ENCODE results near the gene MTARC2.

The MTARC2 gene

DNA sequence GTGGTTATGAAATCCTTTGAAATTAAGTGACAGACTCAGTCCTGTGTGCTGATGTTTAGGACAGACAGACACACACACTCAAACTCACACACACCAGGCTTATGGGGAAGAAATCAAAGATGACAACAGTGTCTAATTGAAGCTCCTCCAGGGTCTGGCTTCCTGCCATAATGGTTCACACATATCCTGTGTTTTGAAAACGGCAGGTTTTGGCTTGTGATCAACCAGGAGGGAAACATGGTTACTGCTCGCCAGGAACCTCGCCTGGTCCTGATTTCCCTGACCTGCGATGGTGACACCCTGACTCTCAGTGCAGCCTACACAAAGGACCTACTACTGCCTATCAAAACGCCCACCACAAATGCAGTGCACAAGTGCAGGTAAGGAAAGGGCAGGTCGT is 43.2 kb downstream of the MTARC2 start:
- Histone ChIP-seq H3F3A (ENCODE audit: insufficient read depth, low read length) (no peaks in the 10 kb centered on the region), H3K27ac (ENCODE audit: low read depth, low read length, poor library complexity, severe bottlenecking) (no peak overlapping the region), H3K9me3 (ENCODE audit: low read length) (no peaks in the 10 kb centered on the region), H3K4me1 (ENCODE audit: insufficient read depth, low read length, severe bottlenecking) (no peaks in the 10 kb centered on the region), H3K4me2 (ENCODE audit: low read length) (no peak overlapping the region), H3K36me3 (ENCODE audit: insufficient read depth, low read length) (no peaks in the 10 kb centered on the region), H3K4me3 (ENCODE audit: low read depth, low read length, poor library complexity, severe bottlenecking) (no peak overlapping the region), H3K9ac (ENCODE audit: low read length) (no peak overlapping the region), H4K20me1 (ENCODE audit: insufficient read depth, low read length) (no peaks in the 10 kb centered on the region), H3K27me3 (ENCODE audit: insufficient read depth, low read length) (no peaks in the 10 kb centered on the region; the same call in 1 of the 2 replicates), H3K79me2 (ENCODE audit: insufficient read depth, low read length) (no peaks in the 10 kb centered on the region), H2AFZ (ENCODE audit: low read length) (no peak overlapping the region), H3K9me2 (ENCODE audit: low read depth, low read length) (no peaks in the 10 kb centered on the region)
- TF ChIP-seq, protein P1, sequence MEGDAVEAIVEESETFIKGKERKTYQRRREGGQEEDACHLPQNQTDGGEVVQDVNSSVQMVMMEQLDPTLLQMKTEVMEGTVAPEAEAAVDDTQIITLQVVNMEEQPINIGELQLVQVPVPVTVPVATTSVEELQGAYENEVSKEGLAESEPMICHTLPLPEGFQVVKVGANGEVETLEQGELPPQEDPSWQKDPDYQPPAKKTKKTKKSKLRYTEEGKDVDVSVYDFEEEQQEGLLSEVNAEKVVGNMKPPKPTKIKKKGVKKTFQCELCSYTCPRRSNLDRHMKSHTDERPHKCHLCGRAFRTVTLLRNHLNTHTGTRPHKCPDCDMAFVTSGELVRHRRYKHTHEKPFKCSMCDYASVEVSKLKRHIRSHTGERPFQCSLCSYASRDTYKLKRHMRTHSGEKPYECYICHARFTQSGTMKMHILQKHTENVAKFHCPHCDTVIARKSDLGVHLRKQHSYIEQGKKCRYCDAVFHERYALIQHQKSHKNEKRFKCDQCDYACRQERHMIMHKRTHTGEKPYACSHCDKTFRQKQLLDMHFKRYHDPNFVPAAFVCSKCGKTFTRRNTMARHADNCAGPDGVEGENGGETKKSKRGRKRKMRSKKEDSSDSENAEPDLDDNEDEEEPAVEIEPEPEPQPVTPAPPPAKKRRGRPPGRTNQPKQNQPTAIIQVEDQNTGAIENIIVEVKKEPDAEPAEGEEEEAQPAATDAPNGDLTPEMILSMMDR (IDR thresholded peaks at IDR 0.05; ENCODE audit: low read length), result no peak
- no peak for TF ChIP-seq EZH2 (IDR thresholded peaks at IDR 0.05; ENCODE audit: borderline replicate concordance, low read length)

DNA sequence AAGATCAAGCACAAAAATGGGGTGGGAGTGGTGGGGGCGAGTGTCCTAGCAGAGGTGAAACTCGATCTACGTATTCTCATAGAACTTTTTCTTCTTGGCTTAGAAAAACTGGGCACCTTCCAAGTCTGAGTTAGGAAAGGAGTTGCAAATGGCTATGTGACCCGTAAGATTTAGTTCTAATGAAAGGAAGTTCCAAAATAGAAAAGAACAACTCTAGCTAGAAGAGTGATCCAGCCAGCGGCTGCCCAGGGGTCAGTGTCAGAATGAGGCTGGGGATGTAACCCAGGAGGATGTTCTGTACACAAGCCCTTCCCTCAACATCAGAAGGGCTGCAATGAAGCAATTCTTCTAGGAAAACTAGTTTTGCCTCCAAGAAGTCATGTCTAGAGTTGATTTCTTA is 43.8 kb downstream of the MTARC2 start:
- TF ChIP-seq EZH2 (IDR thresholded peaks at IDR 0.05; ENCODE audit: borderline replicate concordance, low read length), result no peak
- TF ChIP-seq, protein P1 (IDR thresholded peaks at IDR 0.05; ENCODE audit: low read length), result no peak
- H4K20me1 ChIP-seq (ENCODE audit: insufficient read depth, low read length), result no peaks in the 10 kb centered on the region
- H3K36me3 ChIP-seq (ENCODE audit: insufficient read depth, low read length), result no peaks in the 10 kb centered on the region
- no peaks in the 10 kb centered on the region for H3K9me3 ChIP-seq (ENCODE audit: low read length)
- H3K4me1 ChIP-seq (ENCODE audit: insufficient read depth, low read length, severe bottlenecking), result no peaks in the 10 kb centered on the region
- no peaks in the 10 kb centered on the region for H3F3A ChIP-seq (ENCODE audit: insufficient read depth, low read length)
- H2AFZ ChIP-seq (ENCODE audit: low read length), result no peak overlapping the region
- H3K27me3 ChIP-seq (ENCODE audit: insufficient read depth, low read length), result no peaks in the 10 kb centered on the region; the same call in 1 of the 2 replicates
- no peak overlapping the region for H3K9ac ChIP-seq (ENCODE audit: low read length)
- H3K27ac ChIP-seq (ENCODE audit: low read depth, low read length, poor library complexity, severe bottlenecking), result no peak overlapping the region
- no peak overlapping the region for H3K4me2 ChIP-seq (ENCODE audit: low read length)
- no peaks in the 10 kb centered on the region for H3K79me2 ChIP-seq (ENCODE audit: insufficient read depth, low read length)
- no peak overlapping the region for H3K4me3 ChIP-seq (ENCODE audit: low read depth, low read length, poor library complexity, severe bottlenecking)
- H3K9me2 ChIP-seq (ENCODE audit: low read depth, low read length), result no peaks in the 10 kb centered on the region

DNA sequence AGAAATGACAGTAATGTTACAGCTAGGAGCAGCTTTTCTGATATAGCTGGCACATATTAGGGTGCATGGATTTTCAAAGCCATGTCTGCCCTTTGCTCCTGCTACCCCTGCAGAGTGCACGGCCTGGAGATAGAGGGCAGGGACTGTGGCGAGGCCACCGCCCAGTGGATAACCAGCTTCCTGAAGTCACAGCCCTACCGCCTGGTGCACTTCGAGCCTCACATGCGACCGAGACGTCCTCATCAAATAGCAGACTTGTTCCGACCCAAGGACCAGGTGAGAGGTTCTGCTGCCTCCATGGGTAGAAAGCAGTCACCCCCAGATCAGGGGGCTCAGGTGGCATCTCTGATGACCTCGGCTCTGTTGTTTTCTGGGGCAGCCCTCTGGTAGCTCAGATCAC is 48.4 kb downstream of the MTARC2 start:
- Histone ChIP-seq H3K27me3 (ENCODE audit: insufficient read depth, low read length) (no peaks in the 10 kb centered on the region), H3K4me2 (ENCODE audit: low read length) (no peak overlapping the region), H3F3A (ENCODE audit: insufficient read depth, low read length) (no peaks in the 10 kb centered on the region), H3K9me3 (ENCODE audit: low read length) (no peaks in the 10 kb centered on the region), H2AFZ (ENCODE audit: low read length) (no peak overlapping the region), H3K79me2 (ENCODE audit: insufficient read depth, low read length) (no peaks in the 10 kb centered on the region), H4K20me1 (ENCODE audit: insufficient read depth, low read length) (no peaks in the 10 kb centered on the region), H3K9ac (ENCODE audit: low read length) (no peak overlapping the region), H3K4me3 (ENCODE audit: low read depth, low read length, poor library complexity, severe bottlenecking) (no peak overlapping the region), H3K27ac (ENCODE audit: low read depth, low read length, poor library complexity, severe bottlenecking) (no peak overlapping the region), H3K4me1 (ENCODE audit: insufficient read depth, low read length, severe bottlenecking) (no peaks in the 10 kb centered on the region), H3K36me3 (ENCODE audit: insufficient read depth, low read length) (no peaks in the 10 kb centered on the region), H3K9me2 (ENCODE audit: low read depth, low read length) (no peaks in the 10 kb centered on the region)
- no peak for TF ChIP-seq EZH2 (IDR thresholded peaks at IDR 0.05; ENCODE audit: borderline replicate concordance, low read length)
- TF ChIP-seq, protein P1 (IDR thresholded peaks at IDR 0.05; ENCODE audit: low read length), result no peak
